ENCODE measurements around the gene RABAC1.
"Not testable (repeated sequence)": the region's sequence is repeated elsewhere in the genome, so short reads cannot be mapped to it uniquely, and the experiment has no call there.

The RABAC1 gene

GRCh38 chr19:41994994-41995958, 36.2 kb upstream of the RABAC1 start:
- POLR2A ChIA-PET, result no interaction called here
- no peak for DNase-seq (ENCODE audit: low read depth, low spot score)
- CTCF ChIA-PET, result interaction anchor here (0.9 kb wide), 1 partner anchor 40 kb away, joined by 3 read pairs; no protein-coding TSS in a partner anchor
- no peak for TF ChIP-seq CTCF (IDR thresholded peaks at IDR 0.05; ENCODE audit: insufficient read depth, low read length, missing control alignments)
- H3K4me3 ChIP-seq (ENCODE audit: low read depth, low read length), result no peak overlapping the region

- no peak for DNase-seq (ENCODE audit: low read depth, low spot score)
- no peak overlapping the region for H3K4me3 ChIP-seq (ENCODE audit: low read depth, low read length)
- no peak for TF ChIP-seq CTCF (IDR thresholded peaks at IDR 0.05; ENCODE audit: insufficient read depth, low read length, missing control alignments)
- ChIA-PET CTCF (no interaction called here), POLR2A (no interaction called here)
Measured at GRCh38 chr19:41994521-41994971, 35.4 kb upstream of the RABAC1 start.

- CTCF ChIA-PET, result no interaction called here
- POLR2A ChIA-PET, result no interaction called here
- H3K4me3 ChIP-seq (ENCODE audit: low read depth, low read length), result peak within 1 kb of the TSS; percentile 39
- TF ChIP-seq CTCF (IDR thresholded peaks at IDR 0.05; ENCODE audit: insufficient read depth, low read length, missing control alignments), result no peak
- DNase-seq (ENCODE audit: low read depth, low spot score), result no peak
Measured at GRCh38 chr19:41993612-41994483, 34.7 kb upstream of the RABAC1 start, which contains the start of gene ATP1A3. Gene ATP1A3, minus strand, starts transcription at chr19:41994230. Its CDS starts 154 bp downstream, at chr19:41994076.

GRCh38 chr19:41991925-41992569, 32.9 kb upstream of the RABAC1 start:
- POLR2A ChIA-PET; DNase-seq (ENCODE audit: low read depth, low spot score); H3K4me3 ChIP-seq (ENCODE audit: low read depth, low read length); CTCF ChIA-PET: not testable (repeated sequence)

- CTCF ChIA-PET, result interaction anchor here (0.6 kb wide), 1 partner anchor 39 kb away, joined by 3 read pairs; no protein-coding TSS in a partner anchor
Measured at GRCh38 chr19:41991025-41991424, 31.9 kb upstream of the RABAC1 start.

More at GRCh38 chr19:41991025-41991424, 31.9 kb upstream of the RABAC1 start:
- no peak overlapping the region for H3K4me3 ChIP-seq (ENCODE audit: low read depth, low read length)
- DNase-seq (ENCODE audit: low read depth, low spot score), result no peak
- POLR2A ChIA-PET, result no interaction called here
- TF ChIP-seq CTCF (IDR thresholded peaks at IDR 0.05; ENCODE audit: insufficient read depth, low read length, missing control alignments), result no peak
